Muscle of arm (tissue), 12 donors: ENCODE data around the gene TMEM175. TPM values are rescaled to one million over a fixed set of nuclear protein-coding genes. Genes with fewer than 3 reads are reported as not detected.
"Not testable (repeated sequence)": the region's sequence is repeated elsewhere in the genome, so short reads cannot be mapped to it uniquely, and the experiment has no call there.

ENCODE experiments used
- DNase-seq: peaks from one replicate; pipeline ENCODE4 v3.0.0-alpha.2; 2013
- polyA plus RNA-seq, 12 donors: library from polyadenylated mRNA; unstranded; fragments of 120-200 nt; gene quantifications; one replicate each; pipeline ENCODE4 v1.2.1, GENCODE V29; 2013; ENCODE audit not compliant: insufficient read length in 12 of 12

The TMEM175 gene
- polyA plus RNA-seq, 12 donors: 12.9 to 45.9 (median 16.8) TPM; not detected in 1

GRCh38 chr4:915041-915474 is 17.2 kb upstream of the TMEM175 start:
- no peak for DNase-seq

GRCh38 chr4:915595-915994 is 16.7 kb upstream of the TMEM175 start:
- no peak for DNase-seq

GRCh38 chr4:917466-917865 is 14.8 kb upstream of the TMEM175 start:
- DNase-seq: no peak

GRCh38 chr4:917992-918391 is 14.3 kb upstream of the TMEM175 start:
- DNase-seq: no peak

- DNase-seq: not testable (repeated sequence)
Observed at GRCh38 chr4:918591-918990, 13.7 kb upstream of the TMEM175 start.

GRCh38 chr4:919004-919680 is 13.1 kb upstream of the TMEM175 start:
- DNase-seq: not testable (repeated sequence)

- no peak for DNase-seq
Observed at GRCh38 chr4:921830-922331, 10.4 kb upstream of the TMEM175 start.

- DNase-seq: no peak
Observed at GRCh38 chr4:924107-925096, 7.9 kb upstream of the TMEM175 start.

GRCh38 chr4:925171-925570 is 7.1 kb upstream of the TMEM175 start:
- DNase-seq: no peak

DNA sequence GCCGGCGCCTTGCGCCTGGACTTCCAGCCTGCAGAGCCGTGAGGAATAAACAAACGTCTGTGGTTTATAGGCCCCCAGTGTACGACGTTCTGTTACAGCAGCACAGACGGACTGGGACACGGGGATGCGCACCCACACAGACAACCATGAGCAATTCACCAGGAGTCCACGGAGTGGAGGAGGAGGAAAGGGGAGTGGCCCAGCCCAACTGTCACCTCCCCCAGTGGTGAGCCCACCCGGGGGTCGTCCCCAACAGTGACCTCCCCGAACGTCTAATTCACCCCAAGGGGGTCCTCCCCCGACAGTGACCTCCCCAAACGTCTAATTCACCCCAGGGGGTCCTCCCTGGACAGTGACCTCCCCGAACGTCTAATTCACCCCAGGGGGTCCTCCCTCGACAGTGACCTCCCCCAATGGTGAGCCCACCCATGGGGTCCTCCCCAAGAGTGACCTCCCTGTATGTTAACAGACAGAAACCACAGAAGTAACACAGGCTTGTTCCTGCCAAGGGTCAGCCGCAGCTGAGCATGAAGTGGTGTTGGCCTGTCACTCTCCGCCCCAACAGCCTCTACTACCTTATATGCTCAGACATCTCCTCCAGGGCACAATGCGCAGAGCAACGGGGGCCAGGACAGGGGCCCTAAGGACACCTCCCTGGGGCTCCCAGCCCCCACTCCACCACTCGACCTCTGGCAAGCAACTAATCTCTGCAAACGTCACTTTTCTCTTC is 6.3 kb upstream of the TMEM175 start:
- no peak for DNase-seq

DNA sequence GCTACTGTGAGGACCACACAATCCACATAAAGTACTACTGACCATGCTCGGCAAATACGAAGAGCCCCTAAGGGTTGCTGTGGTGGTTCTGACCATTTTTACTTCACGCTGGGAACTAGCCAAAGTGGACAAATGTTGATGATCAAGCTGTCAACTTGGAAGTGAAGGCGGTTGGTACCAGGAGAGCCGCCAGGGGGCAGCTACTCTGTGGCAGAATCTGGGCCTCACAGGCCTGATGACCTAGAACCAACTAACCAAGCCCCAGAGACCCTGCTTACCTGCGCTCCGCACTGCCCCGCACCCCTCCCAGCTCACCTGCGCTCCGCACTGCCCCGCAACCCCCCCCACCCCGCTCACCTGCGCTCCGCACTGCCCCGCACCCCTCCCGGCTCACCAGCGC is 5.7 kb upstream of the TMEM175 start:
- DNase-seq: no peak

GRCh38 chr4:927566-927965 is 4.7 kb upstream of the TMEM175 start:
- not testable (repeated sequence) for DNase-seq

DNA sequence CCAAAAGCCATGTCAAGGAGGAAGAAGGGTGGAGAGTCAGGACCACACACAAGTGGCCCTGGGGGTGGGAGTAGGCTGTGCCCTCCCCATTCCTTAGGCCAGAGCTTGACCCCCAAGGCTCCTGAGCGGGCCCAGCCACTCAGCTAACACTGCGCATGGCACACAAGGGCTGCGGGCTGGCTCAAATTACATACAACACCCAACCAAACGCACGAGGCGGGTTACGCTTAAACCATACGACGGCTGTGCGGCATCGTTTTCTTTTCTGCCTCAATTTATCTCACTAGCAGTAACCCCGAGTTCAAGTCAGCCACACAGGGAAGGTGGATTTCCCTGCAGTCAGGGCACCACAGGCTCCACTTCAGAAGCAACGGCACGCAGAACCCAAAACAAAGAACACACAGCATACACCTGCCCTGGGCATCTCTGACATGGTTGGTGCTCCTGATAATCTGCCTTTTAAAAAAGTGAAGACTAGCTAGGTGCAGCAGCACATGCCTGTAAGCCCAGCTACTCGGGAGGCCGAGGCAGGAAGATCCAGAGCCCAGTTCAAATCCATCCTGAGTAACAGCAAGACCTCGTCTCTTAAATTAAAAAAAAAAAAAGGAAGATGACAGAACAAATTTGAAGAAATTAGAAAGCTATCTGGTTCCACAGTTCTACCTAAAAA is 3.0 kb upstream of the TMEM175 start:
- DNase-seq: no peak

DNA sequence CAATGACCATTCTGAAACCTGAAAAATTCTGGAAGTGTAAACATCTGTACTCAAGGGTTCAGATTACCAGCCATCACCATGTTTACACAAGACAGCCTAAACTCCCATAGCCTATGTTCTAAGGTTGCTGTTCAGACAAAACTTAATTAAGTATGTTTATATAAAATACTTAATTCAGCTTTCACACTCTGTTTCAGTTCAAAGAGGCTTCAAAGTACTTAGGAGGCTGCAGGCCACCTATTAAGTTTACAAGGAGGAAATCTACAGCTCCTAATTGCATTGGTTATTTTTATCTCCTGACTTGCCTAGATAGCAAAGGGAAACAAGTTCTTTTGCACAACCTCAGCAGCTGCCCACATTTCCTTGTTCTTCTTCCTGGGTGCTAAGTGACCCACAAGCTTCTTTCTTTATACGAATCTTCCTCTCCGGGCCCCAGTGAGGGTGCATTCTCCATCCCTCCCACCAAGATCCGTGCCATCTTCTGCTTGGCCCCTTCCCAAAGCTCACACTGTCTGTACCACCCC is 2.2 kb upstream of the TMEM175 start:
- DNase-seq: no peak

DNA sequence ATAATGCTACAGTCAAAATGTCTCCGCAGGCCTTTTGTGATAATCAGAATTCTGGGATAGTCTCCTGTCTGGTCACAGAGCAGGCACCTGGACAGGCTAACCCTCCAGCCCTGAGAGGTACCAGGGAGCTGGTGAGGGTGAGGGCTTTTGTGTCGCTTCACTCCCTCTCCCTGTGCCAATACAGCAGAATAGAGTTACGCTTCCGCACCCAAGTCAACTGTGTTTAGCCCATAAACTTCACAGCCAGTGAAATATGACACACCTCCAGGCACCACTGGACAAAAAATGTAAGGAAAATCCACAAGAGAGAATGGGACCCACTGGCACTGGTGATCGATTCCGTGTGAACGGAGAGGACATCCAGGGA is 1.4 kb upstream of the TMEM175 start:
- no peak for DNase-seq

GRCh38 chr4:931194-931959 is 883 bp upstream of the TMEM175 start:
- DNase-seq: no peak

DNA sequence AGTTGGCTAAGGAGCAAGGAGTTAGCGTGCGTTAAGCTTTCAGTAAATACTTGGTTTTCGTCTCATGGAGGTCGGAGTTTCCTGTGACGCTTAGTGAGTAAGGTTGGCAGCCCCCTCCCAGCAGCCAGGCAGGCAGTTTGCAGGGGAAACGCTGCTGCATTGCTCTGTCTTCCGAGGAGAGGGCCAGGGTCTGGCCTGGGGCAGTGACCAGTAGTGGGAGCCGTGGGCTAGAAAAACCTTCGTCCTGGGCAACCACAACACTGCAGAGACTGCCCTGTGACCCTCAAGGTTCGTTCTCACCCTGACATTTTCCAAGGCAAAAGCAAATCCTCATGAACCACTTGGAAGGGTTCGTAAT is 432 bp downstream of the TMEM175 start:
- no peak for DNase-seq

DNA sequence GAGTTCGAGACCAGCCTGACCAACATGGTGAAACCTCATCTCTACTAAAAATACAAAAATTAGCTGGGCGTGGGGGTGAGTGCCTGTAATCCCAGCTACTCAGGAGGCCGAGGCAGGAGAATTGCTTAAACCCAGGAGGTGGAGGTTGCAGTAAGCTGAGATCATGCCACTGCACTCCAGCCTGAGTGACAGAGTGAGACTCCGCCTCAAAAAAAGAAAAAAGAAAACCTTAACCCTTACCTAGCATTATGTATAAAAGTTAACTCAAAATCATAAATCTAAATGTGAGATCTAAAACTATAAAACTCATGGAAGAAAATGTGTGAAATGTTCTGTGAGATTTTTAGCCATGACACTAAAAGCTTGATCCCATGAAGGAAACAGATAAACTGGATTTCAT is 7.2 kb downstream of the TMEM175 start:
- not testable (repeated sequence) for DNase-seq

DNA sequence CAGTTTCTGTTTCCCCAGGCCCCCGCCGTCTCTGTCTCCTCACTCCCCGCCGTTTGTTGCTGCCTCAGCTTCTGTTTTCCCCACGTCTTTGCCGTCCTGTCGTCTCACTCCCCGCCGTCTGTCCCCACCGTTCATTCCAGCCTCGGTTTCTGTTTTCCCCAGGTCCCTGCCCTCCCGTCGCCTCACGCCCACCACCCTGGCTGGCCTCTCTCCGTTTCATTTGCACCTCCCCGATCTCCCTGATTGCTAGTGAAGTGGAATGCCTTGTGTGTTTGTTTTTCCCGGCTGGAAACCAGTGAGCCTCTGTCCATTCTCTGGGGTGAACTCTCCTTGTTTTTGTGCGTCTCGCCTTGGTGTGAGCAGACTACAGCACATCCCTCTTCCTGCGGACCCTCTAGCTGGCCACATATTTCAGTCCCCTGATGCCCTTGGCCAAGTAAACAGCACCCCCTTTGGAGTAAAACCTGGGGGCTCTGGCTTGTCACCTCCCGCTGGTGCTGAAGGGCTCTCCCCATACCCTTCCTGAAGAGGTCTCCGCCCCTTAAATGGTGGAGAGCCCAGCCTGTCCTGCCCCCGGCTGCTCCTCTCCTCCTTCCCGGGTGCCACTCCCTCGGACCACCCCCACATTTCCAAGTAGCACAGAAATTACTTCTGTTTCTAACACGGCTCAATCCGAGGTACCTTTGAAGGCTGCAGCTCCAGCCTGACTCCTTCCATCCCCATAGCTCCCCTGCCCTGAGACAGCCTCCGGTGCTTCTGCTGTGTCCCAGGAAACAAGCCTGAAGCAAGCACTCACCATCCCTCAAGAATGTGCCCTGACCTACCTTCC is 13.2 kb downstream of the TMEM175 start:
- DNase-seq: no peak

DNA sequence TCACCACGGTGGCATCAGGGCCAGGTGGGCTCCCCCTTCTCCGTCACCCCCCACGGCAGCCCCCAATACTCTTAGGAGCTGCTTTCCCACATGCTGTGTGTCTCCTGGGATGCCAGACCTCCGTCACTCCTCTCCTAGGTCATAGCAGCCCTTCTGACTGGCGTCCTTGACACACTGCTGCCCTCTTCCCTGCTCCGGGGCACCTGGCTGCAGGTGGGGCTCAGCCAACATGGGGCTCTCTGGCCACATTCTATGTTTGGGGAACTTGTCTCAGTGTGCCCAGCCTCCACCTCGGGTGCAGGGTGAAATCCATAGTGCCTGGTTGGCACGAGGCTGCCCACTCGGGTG is 13.8 kb downstream of the TMEM175 start:
- no peak for DNase-seq
